ENCODE results near the gene CFAP410. TPM values are rescaled to one million over a fixed set of nuclear protein-coding genes. Genes with fewer than 3 reads are reported as not detected.

CFAP410 gene
- total and polyA plus RNA-seq, 2 of the 4 experiments (the other 2 are of a cell fraction), result 3.8 to 10.3 TPM

DNA sequence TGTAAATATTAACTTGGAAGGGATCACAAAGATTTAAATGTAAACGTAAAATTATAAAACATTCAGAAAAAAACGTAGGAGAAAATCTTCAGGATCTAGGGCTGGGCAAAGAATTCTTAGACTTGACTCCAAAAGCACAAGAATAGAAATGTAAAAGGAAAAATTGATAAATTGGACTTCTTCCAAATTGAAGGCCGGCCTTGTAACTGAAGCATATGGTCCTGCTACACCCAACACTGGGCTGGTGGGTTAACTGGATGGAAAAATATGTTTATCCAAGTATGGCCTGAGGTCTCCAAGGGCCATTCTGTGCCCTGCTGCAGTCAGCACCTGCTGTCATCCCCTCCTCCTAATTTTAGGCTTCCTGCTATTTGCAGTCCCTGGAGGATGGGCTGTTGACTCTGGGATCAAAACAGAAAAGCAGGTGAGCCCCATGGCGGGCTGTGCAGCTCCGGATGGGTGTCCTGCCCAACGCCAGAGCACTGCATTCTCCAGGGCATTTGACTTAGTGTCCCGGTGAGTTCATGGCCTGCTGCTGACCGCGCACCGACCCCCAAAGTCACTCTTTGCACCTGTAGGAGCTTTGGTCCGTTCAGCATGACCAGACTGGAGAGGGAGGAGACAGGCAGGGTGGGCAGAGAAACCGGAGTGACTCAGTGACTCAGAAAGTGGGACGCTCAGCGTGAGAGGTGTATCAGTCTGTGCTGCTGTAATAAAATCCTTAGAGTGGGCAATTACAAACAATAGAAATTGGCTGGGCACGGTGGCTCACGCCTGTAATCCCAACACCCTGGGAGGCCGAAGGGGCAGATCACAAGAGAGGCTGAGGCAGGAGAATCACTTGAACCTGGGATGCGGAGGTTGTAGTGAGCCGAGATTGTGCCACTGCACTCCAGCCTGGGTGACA is 59.6 kb downstream of the CFAP410 start:
- Histone ChIP-seq H2BK120ac (ENCODE audit: low read depth, low read length) (no peak overlapping the region), H2AFZ (replicated peaks; ENCODE audit: low read length, poor library complexity) (no peak overlapping the region), H3K4me2 (ENCODE audit: low read depth, low read length) (no peak overlapping the region), H4K8ac (ENCODE audit: low read depth in 2 of 2, low read length in 2 of 2) (no peak overlapping the region), H2BK15ac (ENCODE audit: low read depth, low read length) (no peak overlapping the region), H3K4me1 (ENCODE audit: control insufficient read depth, insufficient read depth, low read length) (no peaks in the 10 kb centered on the region), H3K14ac (replicated peaks; ENCODE audit: low read depth, low read length) (no peak overlapping the region), H4K5ac (ENCODE audit: low read depth, low read length) (no peak overlapping the region), H3K9me1 (ENCODE audit: insufficient read depth, low read length) (no peaks in the 10 kb centered on the region), H3K9me3 (ENCODE audit: control insufficient read depth, insufficient read depth, low read length) (no peaks in the 10 kb centered on the region), H3K27me3 (ENCODE audit: control insufficient read depth, insufficient read depth, low read length) (peaks cover 21% of the 10 kb centered on the region), H3K56ac (ENCODE audit: extremely low read depth, insufficient read depth, low read length) (no peak overlapping the region), H3K9ac (ENCODE audit: low read depth, low read length) (no peak overlapping the region), H4K91ac (ENCODE audit: insufficient read depth, low read depth, low read length) (no peak overlapping the region), H2BK5ac (ENCODE audit: low read depth, low read length, poor library complexity, severe bottlenecking) (no peak overlapping the region), H4K20me1 (ENCODE audit: insufficient read depth, low read length) (no peaks in the 10 kb centered on the region), H3K4ac (ENCODE audit: low read depth, low read length) (no peak overlapping the region), H2BK20ac (ENCODE audit: low read depth, low read length) (no peak overlapping the region), H3K23ac (ENCODE audit: low read depth, low read length) (no peak overlapping the region), H3K4me3 (ENCODE audit: insufficient read depth, low read depth, low read length) (no peak overlapping the region), H3K36me3 (ENCODE audit: control insufficient read depth, insufficient read depth, low read length) (no peaks in the 10 kb centered on the region), H3K18ac (ENCODE audit: low read depth, low read length) (no peak overlapping the region), H2AK9ac (replicated peaks; ENCODE audit: low read depth, low read length, poor library complexity) (no peak overlapping the region), H3K79me1 (ENCODE audit: low read depth in 1 of 2, low read length in 2 of 2) (no peaks in the 10 kb centered on the region), H3K27ac (ENCODE audit: insufficient read depth, low read length) (no peak overlapping the region), H2AK5ac (ENCODE audit: low read depth, low read length) (no peak overlapping the region)
- in situ Hi-C loops (cut with MboI; ENCODE audit: low sequenced_read_pairs), result no loop called here
- ChIA-PET POLR2A (ENCODE audit: unreplicated experiment) (no interaction called here), CTCF (no interaction called here)
- intact Hi-C loops (cut with micrococcal nuclease), result no loop called here
- DNase-seq, result no peak
- 85% methylated on average over 4 of the region's 19 CpGs; no CpG with 5 or more reads in 1 of the 2 experiments for WGBS, 2 experiments (ENCODE audit: extremely low coverage in 2 of 2, insufficient read length in 1 of 2)
- dilution Hi-C loops (cut with HindIII; ENCODE audit: low sequenced_read_pairs, unreplicated experiment), result no loop called here
- ATAC-seq (ENCODE audit: low read depth), result no peak
- BruUV-seq (replicated peaks), result no TSS peak
- TF ChIP-seq NFE2L2 (IDR thresholded peaks at IDR 0.05; ENCODE audit: low read depth, low read length), result no peak
- TF ChIP-seq, protein P1, sequence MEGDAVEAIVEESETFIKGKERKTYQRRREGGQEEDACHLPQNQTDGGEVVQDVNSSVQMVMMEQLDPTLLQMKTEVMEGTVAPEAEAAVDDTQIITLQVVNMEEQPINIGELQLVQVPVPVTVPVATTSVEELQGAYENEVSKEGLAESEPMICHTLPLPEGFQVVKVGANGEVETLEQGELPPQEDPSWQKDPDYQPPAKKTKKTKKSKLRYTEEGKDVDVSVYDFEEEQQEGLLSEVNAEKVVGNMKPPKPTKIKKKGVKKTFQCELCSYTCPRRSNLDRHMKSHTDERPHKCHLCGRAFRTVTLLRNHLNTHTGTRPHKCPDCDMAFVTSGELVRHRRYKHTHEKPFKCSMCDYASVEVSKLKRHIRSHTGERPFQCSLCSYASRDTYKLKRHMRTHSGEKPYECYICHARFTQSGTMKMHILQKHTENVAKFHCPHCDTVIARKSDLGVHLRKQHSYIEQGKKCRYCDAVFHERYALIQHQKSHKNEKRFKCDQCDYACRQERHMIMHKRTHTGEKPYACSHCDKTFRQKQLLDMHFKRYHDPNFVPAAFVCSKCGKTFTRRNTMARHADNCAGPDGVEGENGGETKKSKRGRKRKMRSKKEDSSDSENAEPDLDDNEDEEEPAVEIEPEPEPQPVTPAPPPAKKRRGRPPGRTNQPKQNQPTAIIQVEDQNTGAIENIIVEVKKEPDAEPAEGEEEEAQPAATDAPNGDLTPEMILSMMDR (conservative IDR thresholded peaks at IDR 0.05; ENCODE audit: low read depth, low read length), result no peak
- no peak for TF ChIP-seq RFX5 (IDR thresholded peaks at IDR 0.05; ENCODE audit: low read depth, low read length)
- TF ChIP-seq SMC3 (IDR thresholded peaks at IDR 0.05; ENCODE audit: low read depth, low read length), result no peak
- TF ChIP-seq, protein P2, sequence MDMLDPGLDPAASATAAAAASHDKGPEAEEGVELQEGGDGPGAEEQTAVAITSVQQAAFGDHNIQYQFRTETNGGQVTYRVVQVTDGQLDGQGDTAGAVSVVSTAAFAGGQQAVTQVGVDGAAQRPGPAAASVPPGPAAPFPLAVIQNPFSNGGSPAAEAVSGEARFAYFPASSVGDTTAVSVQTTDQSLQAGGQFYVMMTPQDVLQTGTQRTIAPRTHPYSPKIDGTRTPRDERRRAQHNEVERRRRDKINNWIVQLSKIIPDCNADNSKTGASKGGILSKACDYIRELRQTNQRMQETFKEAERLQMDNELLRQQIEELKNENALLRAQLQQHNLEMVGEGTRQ (IDR thresholded peaks at IDR 0.05; ENCODE audit: low read depth, low read length), result no peak
- TF ChIP-seq, protein P3, sequence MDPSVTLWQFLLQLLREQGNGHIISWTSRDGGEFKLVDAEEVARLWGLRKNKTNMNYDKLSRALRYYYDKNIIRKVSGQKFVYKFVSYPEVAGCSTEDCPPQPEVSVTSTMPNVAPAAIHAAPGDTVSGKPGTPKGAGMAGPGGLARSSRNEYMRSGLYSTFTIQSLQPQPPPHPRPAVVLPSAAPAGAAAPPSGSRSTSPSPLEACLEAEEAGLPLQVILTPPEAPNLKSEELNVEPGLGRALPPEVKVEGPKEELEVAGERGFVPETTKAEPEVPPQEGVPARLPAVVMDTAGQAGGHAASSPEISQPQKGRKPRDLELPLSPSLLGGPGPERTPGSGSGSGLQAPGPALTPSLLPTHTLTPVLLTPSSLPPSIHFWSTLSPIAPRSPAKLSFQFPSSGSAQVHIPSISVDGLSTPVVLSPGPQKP (IDR thresholded peaks at IDR 0.05; ENCODE audit: borderline replicate concordance, low read depth, low read length), result no peak
- no peak for TF ChIP-seq CHD1 (IDR thresholded peaks at IDR 0.05; ENCODE audit: low read depth, low read length)
- no peak for TF ChIP-seq MAFK (IDR thresholded peaks at IDR 0.05; ENCODE audit: low read depth, low read length)
- TF ChIP-seq MAZ (IDR thresholded peaks at IDR 0.05; ENCODE audit: borderline replicate concordance, low read depth, low read length), result no peak
- no peak for TF ChIP-seq MXI1 (IDR thresholded peaks at IDR 0.05; ENCODE audit: borderline replicate concordance, low read depth, low read length)
- no peak for TF ChIP-seq FOS (IDR thresholded peaks at IDR 0.05; ENCODE audit: low read depth, low read length)
- no peak for TF ChIP-seq CEBPB (IDR thresholded peaks at IDR 0.05; ENCODE audit: low read depth, low read length)
- TF ChIP-seq POLR2A (IDR thresholded peaks at IDR 0.05; ENCODE audit: low read depth, low read length), result no peak
- no peak for TF ChIP-seq BHLHE40 (IDR thresholded peaks at IDR 0.05; ENCODE audit: low read depth, low read length)
- no peak for TF ChIP-seq RAD21 (IDR thresholded peaks at IDR 0.05; ENCODE audit: low read length)
